Fibroblast of skin of abdomen (primary cell): Measurements from ENCODE around the gene DNAJC28. TPM values are rescaled to one million over a fixed set of nuclear protein-coding genes. Genes with fewer than 3 reads are reported as not detected.
"Not testable (repeated sequence)": the region's sequence is repeated elsewhere in the genome, so short reads cannot be mapped to it uniquely, and the experiment has no call there.

ENCODE experiments used
- DNase-seq: peaks from one replicate; pipeline ENCODE4 v3.0.0-alpha.2; 2013
- polyA plus RNA-seq, 2 experiments: library from polyadenylated mRNA; unstranded; fragments of 120-200 nt; gene quantifications; one replicate each; pipeline ENCODE4 v1.2.1, GENCODE V29; 2013; ENCODE audit not compliant: insufficient read length in 2 of 2

Gene DNAJC28
- polyA plus RNA-seq (2013, experiment 1 of 2; ENCODE audit: insufficient read length): 1.2 TPM
- polyA plus RNA-seq (2013, experiment 2 of 2; ENCODE audit: insufficient read length): 1.1 TPM

GRCh38 chr21:33491373-33492102 is at the start of gene DNAJC28:
TSS of gene DNAJC28 (minus strand) at chr21:33491716. CDS start at chr21:33489393, 2,323 bp downstream.
- DNase-seq: peak; percentile 94

GRCh38 chr21:33541105-33541711 is 49.7 kb upstream of the DNAJC28 start:
- peak; percentile 2 for DNase-seq

GRCh38 chr21:33540711-33541104 is 49.2 kb upstream of the DNAJC28 start:
- no peak for DNase-seq

- DNase-seq: peak; percentile 26
Observed at GRCh38 chr21:33539616-33540015, 48.1 kb upstream of the DNAJC28 start.

- DNase-seq: no peak
Observed at GRCh38 chr21:33537212-33537611, 45.7 kb upstream of the DNAJC28 start.

- DNase-seq: no peak
Observed at GRCh38 chr21:33531007-33531406, 39.5 kb upstream of the DNAJC28 start.

- no peak for DNase-seq
Observed at GRCh38 chr21:33522953-33523349, 31.4 kb upstream of the DNAJC28 start.

- no peak for DNase-seq
Observed at GRCh38 chr21:33522297-33522952, 30.9 kb upstream of the DNAJC28 start.

- DNase-seq: no peak
Observed at GRCh38 chr21:33518899-33519298, 27.4 kb upstream of the DNAJC28 start.

GRCh38 chr21:33514229-33514628 is 22.7 kb upstream of the DNAJC28 start:
- peak; percentile 4 for DNase-seq

GRCh38 chr21:33512481-33512880 is 21.0 kb upstream of the DNAJC28 start:
- DNase-seq: no peak

GRCh38 chr21:33511639-33512038 is 20.1 kb upstream of the DNAJC28 start:
- no peak for DNase-seq

- no peak for DNase-seq
Observed at GRCh38 chr21:33510826-33511225, 19.3 kb upstream of the DNAJC28 start.

GRCh38 chr21:33507003-33507402 is 15.5 kb upstream of the DNAJC28 start:
- DNase-seq: not testable (repeated sequence)

GRCh38 chr21:33505833-33506232 is 14.3 kb upstream of the DNAJC28 start:
- DNase-seq: no peak

- no peak for DNase-seq
Observed at GRCh38 chr21:33496345-33496744, 4.8 kb upstream of the DNAJC28 start.

- DNase-seq: no peak
Observed at GRCh38 chr21:33495743-33496142, 4.2 kb upstream of the DNAJC28 start.

GRCh38 chr21:33493756-33494155 is 2.2 kb upstream of the DNAJC28 start:
- no peak for DNase-seq

- DNase-seq: peak; percentile 59
Observed at GRCh38 chr21:33492571-33492970, 1.1 kb upstream of the DNAJC28 start.

- no peak for DNase-seq
Observed at GRCh38 chr21:33490991-33491372, 534 bp downstream of the DNAJC28 start.

- no peak for DNase-seq
Observed at GRCh38 chr21:33488936-33489335, 2.6 kb downstream of the DNAJC28 start.

GRCh38 chr21:33487996-33488395 is 3.5 kb downstream of the DNAJC28 start:
- DNase-seq: no peak

- no peak for DNase-seq
Observed at GRCh38 chr21:33481314-33481943, 10.1 kb downstream of the DNAJC28 start.
